ENCODE data around the gene STK39.

Gene STK39

DNA sequence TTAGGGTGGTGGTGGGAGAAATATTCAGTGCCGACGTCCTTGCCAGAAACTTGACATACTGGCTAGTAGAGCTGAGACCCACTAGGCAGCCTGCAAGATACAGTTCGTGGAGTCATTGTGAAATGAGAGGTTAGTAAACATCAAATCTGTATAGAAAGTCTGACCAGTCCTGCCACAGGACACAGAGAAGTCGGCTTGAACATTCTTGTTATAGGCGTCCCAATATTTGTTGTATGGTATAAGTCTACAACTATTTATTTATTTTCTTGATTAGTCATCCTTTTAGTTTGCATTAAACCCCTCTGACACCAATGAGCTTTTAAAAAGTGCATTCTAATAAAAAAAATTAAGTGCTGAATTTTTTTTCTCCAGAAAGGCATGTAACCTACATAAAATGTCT lies 265.4 kb downstream of the STK39 start:
- H3K36me3 Mint-ChIP-seq (ENCODE audit: low read depth), result peaks cover 20% of the 10 kb centered on the region
- H3K27ac Mint-ChIP-seq, result no peak overlapping the region
- no peaks in the 10 kb centered on the region for H3K9me3 Mint-ChIP-seq

DNA sequence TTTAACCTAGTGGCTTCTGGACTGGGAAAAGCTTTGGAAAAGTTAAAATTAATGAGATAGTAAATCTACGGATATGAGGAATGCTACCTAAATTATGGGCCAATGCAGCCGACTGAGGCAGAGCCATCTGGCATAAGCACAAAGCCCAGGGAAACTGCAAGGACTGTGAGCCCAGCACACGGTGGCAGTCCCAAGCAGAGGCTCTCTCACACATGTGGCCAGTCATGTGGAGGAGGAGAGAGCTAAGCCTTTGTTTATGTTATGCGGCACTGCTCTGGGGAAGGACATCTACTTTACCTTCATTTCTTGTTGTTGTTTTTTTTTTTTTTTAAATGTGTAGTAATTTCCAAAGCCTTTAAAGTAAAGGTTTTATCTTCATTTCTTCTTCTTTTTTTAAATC lies 267.0 kb downstream of the STK39 start:
- Mint-ChIP-seq H3K4me1 (ENCODE audit: low read depth) (no peaks in the 10 kb centered on the region), H3K27me3 (ENCODE audit: low read depth) (no peaks in the 10 kb centered on the region), H3K4me3 (no peak overlapping the region), H3K9me3 (peaks cover 3% of the 10 kb centered on the region), H3K36me3 (ENCODE audit: low read depth) (peaks cover 24% of the 10 kb centered on the region), H3K27ac (no peak overlapping the region)
- DNase-seq (ENCODE audit: low spot score), result no peak

More for the DNA sequence above, 265.4 kb downstream of the STK39 start:
- Mint-ChIP-seq H3K27me3 (ENCODE audit: low read depth) (no peaks in the 10 kb centered on the region), H3K4me3 (no peak overlapping the region), H3K4me1 (ENCODE audit: low read depth) (no peaks in the 10 kb centered on the region)
- DNase-seq (ENCODE audit: low spot score), result no peak

DNA sequence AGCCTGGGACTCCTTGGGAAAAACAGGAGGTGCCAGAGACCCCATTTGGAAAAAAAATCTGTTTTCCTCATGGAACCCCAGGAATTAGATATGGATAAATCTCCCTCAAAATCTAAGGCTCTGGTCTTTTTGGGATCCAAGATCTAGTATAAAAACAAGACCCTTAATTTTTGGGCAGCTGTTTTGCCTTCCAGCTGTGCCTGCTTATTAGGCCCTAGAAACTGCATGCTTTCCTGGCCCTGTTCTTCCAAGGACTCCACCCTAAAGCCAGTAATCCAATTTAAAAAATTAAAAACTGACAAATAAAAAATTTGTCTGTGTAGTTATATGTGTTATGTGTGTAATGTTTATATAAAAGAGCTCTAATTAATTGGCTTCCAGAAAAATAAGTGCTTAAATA lies 274.6 kb downstream of the STK39 start:
- H3K36me3 Mint-ChIP-seq (ENCODE audit: low read depth), result peaks cover 33% of the 10 kb centered on the region
- no peak overlapping the region for H3K27ac Mint-ChIP-seq
- H3K4me1 Mint-ChIP-seq (ENCODE audit: low read depth), result peaks cover 3% of the 10 kb centered on the region
- no peak for DNase-seq (ENCODE audit: low spot score)
- peaks cover 27% of the 10 kb centered on the region for H3K9me3 Mint-ChIP-seq
- no peaks in the 10 kb centered on the region for H3K27me3 Mint-ChIP-seq (ENCODE audit: low read depth)
- no peak overlapping the region for H3K4me3 Mint-ChIP-seq

- H3K27ac Mint-ChIP-seq, result no peak overlapping the region
- no peak for DNase-seq (ENCODE audit: low spot score)
- H3K4me3 Mint-ChIP-seq, result no peak overlapping the region
- peaks cover 7% of the 10 kb centered on the region for H3K4me1 Mint-ChIP-seq (ENCODE audit: low read depth)
- H3K36me3 Mint-ChIP-seq (ENCODE audit: low read depth), result peaks cover 33% of the 10 kb centered on the region
- peaks cover 27% of the 10 kb centered on the region for H3K9me3 Mint-ChIP-seq
- no peaks in the 10 kb centered on the region for H3K27me3 Mint-ChIP-seq (ENCODE audit: low read depth)
Measured at GRCh38 chr2:167972020-167972419, 275.4 kb downstream of the STK39 start.

DNA sequence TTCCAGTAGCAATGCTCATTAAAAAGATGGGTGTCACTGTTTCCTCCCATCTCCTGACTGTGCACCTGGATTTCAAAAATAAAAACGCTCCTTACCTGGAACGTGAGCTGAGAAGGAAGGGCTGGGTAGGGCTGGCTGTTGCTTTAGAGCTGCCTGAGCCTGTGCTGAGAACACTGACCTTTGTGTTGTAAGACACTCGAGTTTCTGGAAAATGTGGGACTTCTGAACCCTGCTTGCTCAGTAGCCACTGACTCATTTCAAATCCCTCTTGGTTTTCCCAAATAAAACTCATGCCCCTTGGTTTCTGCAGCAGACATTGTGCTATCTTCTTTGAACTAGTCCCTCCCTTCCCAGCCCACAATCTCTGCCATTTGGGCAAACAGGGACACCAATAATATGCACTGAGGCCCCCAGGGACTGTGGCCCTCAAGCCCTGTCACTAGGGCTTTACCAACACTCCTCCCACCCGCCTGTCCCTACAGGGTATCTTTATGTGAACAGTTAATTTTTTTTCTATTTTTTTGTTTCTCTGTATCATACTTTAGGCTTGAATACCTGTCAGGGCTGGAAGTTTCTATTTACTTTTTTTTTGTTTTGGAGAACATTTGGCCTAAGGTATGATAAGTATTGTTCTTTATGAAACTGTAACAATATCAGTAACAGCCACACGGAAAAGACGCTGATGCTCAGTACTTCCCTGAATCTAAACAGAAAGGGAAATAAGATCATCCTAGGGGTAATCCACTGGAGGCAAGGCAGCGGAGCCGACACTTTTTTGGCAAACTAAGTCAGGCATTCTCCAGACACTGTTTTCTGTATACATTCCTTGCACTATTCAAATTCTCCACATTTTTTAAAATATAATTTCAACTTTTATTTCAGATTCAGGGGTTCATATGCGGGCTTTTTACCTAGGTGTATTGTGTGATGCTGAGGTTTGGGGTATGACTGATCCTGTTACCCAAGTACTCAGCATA lies 280.2 kb downstream of the STK39 start:
- Mint-ChIP-seq H3K9me3 (peaks cover 13% of the 10 kb centered on the region), H3K4me3 (no peak overlapping the region), H3K4me1 (ENCODE audit: low read depth) (peaks cover 17% of the 10 kb centered on the region), H3K36me3 (ENCODE audit: low read depth) (peaks cover 23% of the 10 kb centered on the region), H3K27ac (no peak overlapping the region), H3K27me3 (ENCODE audit: low read depth) (no peaks in the 10 kb centered on the region)
- no peak for DNase-seq (ENCODE audit: low spot score)

GRCh38 chr2:167965907-167966761 lies 281.3 kb downstream of the STK39 start:
- peaks cover 17% of the 10 kb centered on the region for H3K4me1 Mint-ChIP-seq (ENCODE audit: low read depth)
- H3K36me3 Mint-ChIP-seq (ENCODE audit: low read depth), result peaks cover 15% of the 10 kb centered on the region
- H3K4me3 Mint-ChIP-seq, result no peak overlapping the region
- no peak for DNase-seq (ENCODE audit: low spot score)
- H3K27me3 Mint-ChIP-seq (ENCODE audit: low read depth), result no peaks in the 10 kb centered on the region
- H3K27ac Mint-ChIP-seq, result no peak overlapping the region
- H3K9me3 Mint-ChIP-seq, result peaks cover 7% of the 10 kb centered on the region

GRCh38 chr2:167964650-167965413 lies 282.6 kb downstream of the STK39 start:
- Mint-ChIP-seq H3K4me1 (ENCODE audit: low read depth) (peaks cover 17% of the 10 kb centered on the region), H3K9me3 (no peaks in the 10 kb centered on the region), H3K27ac (no peak overlapping the region), H3K4me3 (no peak overlapping the region), H3K27me3 (ENCODE audit: low read depth) (no peaks in the 10 kb centered on the region), H3K36me3 (ENCODE audit: low read depth) (peaks cover 11% of the 10 kb centered on the region)
- DNase-seq (ENCODE audit: low spot score), result no peak

DNA sequence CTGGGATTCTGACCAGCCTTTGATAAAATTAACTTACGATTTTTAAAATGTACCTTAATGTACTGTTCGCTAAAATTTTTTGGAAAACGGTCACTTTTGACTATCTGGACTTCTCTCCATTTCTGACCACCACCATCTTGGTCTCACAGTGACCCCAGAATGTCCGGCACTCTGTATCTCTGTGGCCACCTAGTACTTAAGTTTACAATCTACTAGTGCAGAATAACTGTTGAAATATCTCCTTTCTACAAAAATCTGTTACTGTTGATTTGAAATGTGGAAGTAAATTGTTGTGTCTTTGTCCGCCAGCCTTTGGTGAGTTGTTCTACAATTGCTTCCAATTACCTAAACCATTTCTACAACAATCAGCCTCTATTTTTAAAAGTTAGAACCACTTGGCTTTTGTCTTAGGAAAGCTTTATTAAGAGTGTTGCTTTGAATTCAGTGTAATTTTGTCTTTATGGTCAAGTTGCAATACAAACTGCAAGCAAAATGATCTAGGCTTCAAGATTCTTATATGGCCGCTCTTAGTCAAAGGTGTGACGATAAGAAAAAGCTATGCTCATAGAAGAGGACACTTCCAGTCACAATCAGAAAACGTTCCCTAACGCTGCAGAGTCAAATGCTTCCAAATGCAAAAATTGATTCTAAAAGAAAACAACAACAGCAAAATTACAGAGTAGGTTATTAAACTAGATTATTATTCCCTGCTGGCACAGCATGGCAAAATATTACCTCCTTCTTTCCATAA lies 283.3 kb downstream of the STK39 start:
- no peak for DNase-seq (ENCODE audit: low spot score)
- no peaks in the 10 kb centered on the region for H3K9me3 Mint-ChIP-seq
- no peak overlapping the region for H3K27ac Mint-ChIP-seq
- H3K4me1 Mint-ChIP-seq (ENCODE audit: low read depth), result peaks cover 17% of the 10 kb centered on the region
- H3K4me3 Mint-ChIP-seq, result no peak overlapping the region
- H3K27me3 Mint-ChIP-seq (ENCODE audit: low read depth), result no peaks in the 10 kb centered on the region
- peaks cover 10% of the 10 kb centered on the region for H3K36me3 Mint-ChIP-seq (ENCODE audit: low read depth)

- DNase-seq (ENCODE audit: low spot score), result no peak
- Mint-ChIP-seq H3K9me3 (no peaks in the 10 kb centered on the region), H3K27ac (no peak overlapping the region), H3K27me3 (ENCODE audit: low read depth) (no peaks in the 10 kb centered on the region), H3K4me3 (no peak overlapping the region), H3K4me1 (ENCODE audit: low read depth) (peaks cover 13% of the 10 kb centered on the region), H3K36me3 (ENCODE audit: low read depth) (peaks cover 12% of the 10 kb centered on the region)
Measured at GRCh38 chr2:167962436-167963226, 284.8 kb downstream of the STK39 start.

- Mint-ChIP-seq H3K27ac (no peak overlapping the region), H3K27me3 (ENCODE audit: low read depth) (no peaks in the 10 kb centered on the region), H3K4me1 (ENCODE audit: low read depth) (peaks cover 8% of the 10 kb centered on the region), H3K4me3 (no peak overlapping the region), H3K9me3 (no peaks in the 10 kb centered on the region), H3K36me3 (ENCODE audit: low read depth) (peaks cover 13% of the 10 kb centered on the region)
- no peak for DNase-seq (ENCODE audit: low spot score)
Measured at GRCh38 chr2:167961536-167962048, 285.8 kb downstream of the STK39 start.

DNA sequence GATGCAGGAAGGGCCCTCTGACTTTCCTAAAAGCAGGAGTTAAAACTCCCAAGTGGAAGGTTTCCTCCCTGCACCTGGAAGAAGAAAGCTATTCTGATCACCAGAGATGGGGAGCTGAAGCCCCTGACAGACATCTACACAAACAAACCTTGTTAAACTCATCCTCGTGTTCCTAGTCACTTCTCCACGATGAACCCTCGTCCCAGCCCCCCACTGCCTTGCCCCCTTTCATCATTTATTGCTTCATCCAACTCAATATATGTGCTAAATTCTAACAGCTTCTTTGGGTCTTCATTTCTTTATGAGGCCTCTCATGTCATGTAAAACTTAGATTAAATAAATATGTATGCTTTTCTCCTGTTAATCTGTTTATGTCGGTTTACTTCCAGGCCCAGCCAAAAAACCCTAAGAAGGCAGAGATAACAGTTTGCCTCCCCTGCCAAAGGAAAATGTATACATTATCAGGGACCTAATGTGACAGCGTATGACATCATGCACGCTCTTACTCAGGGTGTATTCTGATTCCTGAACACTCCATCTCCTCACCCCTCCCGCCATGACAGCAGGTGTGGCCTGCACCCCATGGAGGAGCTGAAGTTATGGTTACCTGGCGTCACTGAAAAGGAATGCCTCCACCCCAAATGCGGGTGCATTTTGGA lies 287.2 kb downstream of the STK39 start:
- H3K4me3 Mint-ChIP-seq, result no peak overlapping the region
- H3K36me3 Mint-ChIP-seq (ENCODE audit: low read depth), result peaks cover 14% of the 10 kb centered on the region
- no peak overlapping the region for H3K27ac Mint-ChIP-seq
- H3K9me3 Mint-ChIP-seq, result no peaks in the 10 kb centered on the region
- H3K27me3 Mint-ChIP-seq (ENCODE audit: low read depth), result no peaks in the 10 kb centered on the region
- no peak for DNase-seq (ENCODE audit: low spot score)
- peaks cover under 1% of the 10 kb centered on the region for H3K4me1 Mint-ChIP-seq (ENCODE audit: low read depth)

- Mint-ChIP-seq H3K9me3 (no peaks in the 10 kb centered on the region), H3K27ac (no peak overlapping the region), H3K27me3 (ENCODE audit: low read depth) (no peaks in the 10 kb centered on the region)
Measured at GRCh38 chr2:167957662-167958061, 289.7 kb downstream of the STK39 start.

More at GRCh38 chr2:167957662-167958061, 289.7 kb downstream of the STK39 start:
- Mint-ChIP-seq H3K36me3 (ENCODE audit: low read depth) (peaks cover 14% of the 10 kb centered on the region), H3K4me1 (ENCODE audit: low read depth) (no peaks in the 10 kb centered on the region), H3K4me3 (no peak overlapping the region)
- no peak for DNase-seq (ENCODE audit: low spot score)
